Choroid plexus epithelial cell (primary cell): ENCODE measurements around the gene FCRL1.

Source experiments
- DNase-seq: peaks from one replicate; pipeline ENCODE4 v3.0.0-alpha.2; 2010; ENCODE audit warnings: low read depth
- H3K4me3 ChIP-seq: 2 replicates; pipeline ENCODE4 v1.5.1; 2011; ENCODE audit warnings: low read depth, mild to moderate bottlenecking, control low read depth, low read length, moderate library complexity
- CTCF ChIP-seq: conservative IDR thresholded peaks from 2 replicates; pipeline ENCODE4 v1.5.1; 2011; ENCODE audit warnings: low read depth, mild to moderate bottlenecking, control low read depth, inconsistent platforms, low read length, moderate library complexity

FCRL1 gene

GRCh38 chr1:157806431-157807149, 13.3 kb downstream of the FCRL1 start:
- no peak overlapping the region for H3K4me3 ChIP-seq
- no peak for TF ChIP-seq CTCF
- no peak for DNase-seq

- DNase-seq = no peak
Observed at GRCh38 chr1:157803851-157804250, 16.1 kb downstream of the FCRL1 start.

GRCh38 chr1:157799996-157800395, 19.9 kb downstream of the FCRL1 start:
- no peak for DNase-seq
- H3K4me3 ChIP-seq = no peak overlapping the region
- no peak for TF ChIP-seq CTCF

More at GRCh38 chr1:157803851-157804250, 16.1 kb downstream of the FCRL1 start:
- H3K4me3 ChIP-seq = no peak overlapping the region
- no peak for TF ChIP-seq CTCF

- TF ChIP-seq CTCF = no peak
- H3K4me3 ChIP-seq = no peak overlapping the region
- DNase-seq = no peak
Observed at GRCh38 chr1:157798211-157798610, 21.7 kb downstream of the FCRL1 start.

GRCh38 chr1:157785248-157785647, 34.7 kb downstream of the FCRL1 start:
- H3K4me3 ChIP-seq = no peak overlapping the region
- no peak for TF ChIP-seq CTCF
- DNase-seq = no peak

GRCh38 chr1:157784801-157785200, 35.1 kb downstream of the FCRL1 start:
- no peak for DNase-seq
- no peak overlapping the region for H3K4me3 ChIP-seq
- TF ChIP-seq CTCF = no peak

- no peak for TF ChIP-seq CTCF
- no peak overlapping the region for H3K4me3 ChIP-seq
- no peak for DNase-seq
Observed at GRCh38 chr1:157782931-157783330, 37.0 kb downstream of the FCRL1 start.
